Astrocyte (in vitro differentiated cells and primary cell): ENCODE measurements around the gene TMEM123.

Experiments used
- CTCF ChIP-seq: IDR thresholded peaks from 2 replicates; pipeline ENCODE4 v1.5.1; 2011; ENCODE audit warnings: low read depth, mild to moderate bottlenecking, inconsistent platforms, low read length, moderate library complexity; ENCODE audit not compliant: insufficient read depth
- EZH2 ChIP-seq: IDR thresholded peaks from 2 replicates; pipeline ENCODE4 v1.6.1; 2012; ENCODE audit warnings: mild to moderate bottlenecking, low read length, inconsistent platforms; ENCODE audit not compliant: insufficient read depth

GRCh38 chr11:102410382-102410784 is 42.2 kb downstream of the TMEM123 start:
- TF ChIP-seq CTCF = no peak
- TF ChIP-seq EZH2 = no peak
